Brain microvascular endothelial cell (primary cell): ENCODE measurements around the gene CTNND1.
"Not testable (repeated sequence)": the region's sequence is repeated elsewhere in the genome, so short reads cannot be mapped to it uniquely, and the experiment has no call there.

ENCODE experiments used
- DNase-seq: peaks from one replicate; pipeline ENCODE4 v3.0.0-alpha.2; 2020
- H3K27ac ChIP-seq: fragments of 250-450 bp; sonication (Bioruptor Pico); 2 replicates; pipeline ENCODE4 v1.5.1; 2020; ENCODE audit warnings: mild to moderate bottlenecking, moderate library complexity
- H3K27me3 ChIP-seq: fragments of 250-450 bp; sonication (Bioruptor Pico); replicated peaks from 2 replicates; pipeline ENCODE4 v1.5.1; 2020; ENCODE audit warnings: mild to moderate bottlenecking
- H3K36me3 ChIP-seq: fragments of 250-450 bp; sonication (Bioruptor Pico); replicated peaks from 2 replicates; pipeline ENCODE4 v1.5.1; 2020; ENCODE audit warnings: mild to moderate bottlenecking
- H3K4me3 ChIP-seq: 2 replicates; pipeline ENCODE4 v1.5.1; 2011; ENCODE audit warnings: low read depth, mild to moderate bottlenecking, control low read depth, low read length, moderate library complexity
- in situ Hi-C: cut with HindIII; loops from 2 replicates; pipeline ENCODE4 v1.10.0; 2017; ENCODE audit warnings: low sequenced_read_pairs, low pct_ligation_motif_present
- TF ChIP-seq, protein P1 (sequence below): IDR thresholded peaks from 2 replicates; pipeline ENCODE4 v1.5.1; 2011; ENCODE audit warnings: low read depth, mild to moderate bottlenecking, moderate library complexity, low read length, control low read depth, inconsistent platforms; ENCODE audit errors: missing control alignments

Gene CTNND1

GRCh38 chr11:57761301-57762234, at the start of gene CTNND1:
CTNND1 (plus strand) TSS chr11:57761802; CDS start chr11:57791479, 29,677 bp downstream.
- H3K27me3 ChIP-seq, result no peaks in the 10 kb centered on the region
- peak within 1 kb of the TSS; percentile 72 for H3K4me3 ChIP-seq
- in situ Hi-C loops, result no loop called here
- H3K27ac ChIP-seq, result peak within 1 kb of the TSS; percentile 87
- no peaks in the 10 kb centered on the region for H3K36me3 ChIP-seq
- peak; percentile 96 for DNase-seq
- TF ChIP-seq, protein P1, sequence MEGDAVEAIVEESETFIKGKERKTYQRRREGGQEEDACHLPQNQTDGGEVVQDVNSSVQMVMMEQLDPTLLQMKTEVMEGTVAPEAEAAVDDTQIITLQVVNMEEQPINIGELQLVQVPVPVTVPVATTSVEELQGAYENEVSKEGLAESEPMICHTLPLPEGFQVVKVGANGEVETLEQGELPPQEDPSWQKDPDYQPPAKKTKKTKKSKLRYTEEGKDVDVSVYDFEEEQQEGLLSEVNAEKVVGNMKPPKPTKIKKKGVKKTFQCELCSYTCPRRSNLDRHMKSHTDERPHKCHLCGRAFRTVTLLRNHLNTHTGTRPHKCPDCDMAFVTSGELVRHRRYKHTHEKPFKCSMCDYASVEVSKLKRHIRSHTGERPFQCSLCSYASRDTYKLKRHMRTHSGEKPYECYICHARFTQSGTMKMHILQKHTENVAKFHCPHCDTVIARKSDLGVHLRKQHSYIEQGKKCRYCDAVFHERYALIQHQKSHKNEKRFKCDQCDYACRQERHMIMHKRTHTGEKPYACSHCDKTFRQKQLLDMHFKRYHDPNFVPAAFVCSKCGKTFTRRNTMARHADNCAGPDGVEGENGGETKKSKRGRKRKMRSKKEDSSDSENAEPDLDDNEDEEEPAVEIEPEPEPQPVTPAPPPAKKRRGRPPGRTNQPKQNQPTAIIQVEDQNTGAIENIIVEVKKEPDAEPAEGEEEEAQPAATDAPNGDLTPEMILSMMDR, result no peak

DNA sequence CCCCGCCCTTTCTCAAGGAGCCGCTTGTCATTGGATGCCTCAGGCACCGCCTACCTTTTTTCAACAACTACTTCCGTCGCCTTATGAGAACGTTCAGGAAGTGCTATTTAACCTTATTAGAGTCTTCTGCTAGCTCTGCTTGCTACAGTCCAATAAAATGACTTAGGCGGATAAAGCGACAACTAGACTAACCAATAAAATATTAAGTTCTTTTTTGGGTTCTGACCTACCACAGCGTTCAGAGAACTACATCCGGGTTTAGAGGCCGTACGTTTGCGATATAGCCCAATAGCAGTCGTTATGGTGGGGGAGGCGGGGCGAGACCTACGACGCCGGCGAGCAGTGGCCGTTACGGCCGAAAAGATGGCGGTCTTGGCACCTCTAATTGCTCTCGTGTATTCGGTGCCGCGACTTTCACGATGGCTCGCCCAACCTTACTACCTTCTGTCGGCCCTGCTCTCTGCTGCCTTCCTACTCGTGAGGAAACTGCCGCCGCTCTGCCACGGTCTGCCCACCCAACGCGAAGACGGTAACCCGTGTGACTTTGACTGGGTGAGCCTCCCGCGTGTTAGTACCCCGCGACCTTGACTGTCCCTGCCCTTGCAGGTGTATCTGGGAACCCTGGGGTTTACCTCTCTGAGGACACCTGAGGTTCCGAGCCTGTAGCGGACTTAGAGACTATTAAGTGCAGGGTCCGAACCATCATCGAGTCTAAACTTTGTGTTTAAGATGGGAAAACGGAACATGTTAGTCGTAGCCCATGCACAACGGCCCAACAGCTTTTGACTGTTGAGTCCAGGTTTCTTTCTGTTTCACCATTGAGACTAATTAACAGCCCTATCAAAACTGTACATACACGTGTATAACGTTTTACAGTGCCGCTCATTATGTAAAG, 49.1 kb upstream of the CTNND1 start, which contains the start of gene TMX2:
Gene TMX2, plus strand, starts transcription at position 338 of the 895 bp plus-strand sequence. Its CDS starts 26 bp downstream, at position 364.
- H3K4me3 ChIP-seq, result peak within 1 kb of the TSS; percentile 100
- H3K27me3 ChIP-seq, result no peaks in the 10 kb centered on the region

GRCh38 chr11:57713835-57714234, 47.8 kb upstream of the CTNND1 start:
- H3K36me3 ChIP-seq, result no peaks in the 10 kb centered on the region
- DNase-seq, result no peak
- no peaks in the 10 kb centered on the region for H3K27me3 ChIP-seq
- in situ Hi-C loops, result no loop called here
- H3K27ac ChIP-seq, result no peak overlapping the region
- peak overlapping the region; percentile 100 for H3K4me3 ChIP-seq
- TF ChIP-seq, protein P1, result no peak

More for the DNA sequence above, 49.1 kb upstream of the CTNND1 start, which contains the start of gene TMX2:
- Histone ChIP-seq H3K36me3 (no peaks in the 10 kb centered on the region), H3K27ac (peak within 1 kb of the TSS; percentile 73)
- TF ChIP-seq, protein P1, result no peak
- DNase-seq, result peak; percentile 99
- in situ Hi-C loops, result no loop called here

GRCh38 chr11:57716726-57717125, 44.9 kb upstream of the CTNND1 start:
- H3K27me3 ChIP-seq, H3K27ac ChIP-seq, H3K4me3 ChIP-seq, in situ Hi-C loops, H3K36me3 ChIP-seq, DNase-seq: not testable (repeated sequence)

- no peak for DNase-seq
- TF ChIP-seq, protein P1, result no peak
- Histone ChIP-seq H3K36me3 (no peaks in the 10 kb centered on the region), H3K27me3 (no peaks in the 10 kb centered on the region), H3K4me3 (no peak overlapping the region), H3K27ac (no peak overlapping the region)
- in situ Hi-C loops, result no loop called here
Measured at GRCh38 chr11:57727185-57727584, 34.4 kb upstream of the CTNND1 start.

GRCh38 chr11:57728829-57729228, 32.8 kb upstream of the CTNND1 start:
- DNase-seq, result no peak
- H3K36me3 ChIP-seq, result no peaks in the 10 kb centered on the region
- in situ Hi-C loops, result no loop called here
- H3K4me3 ChIP-seq, result no peak overlapping the region
- TF ChIP-seq, protein P1, result no peak
- H3K27me3 ChIP-seq, result no peaks in the 10 kb centered on the region
- no peak overlapping the region for H3K27ac ChIP-seq
